GM19395 (cell line): ENCODE measurements around the gene SKAP1.

Experiments used
- ATAC-seq: cut with Tn5 transposase; IDR thresholded peaks from one replicate; pipeline ENCODE4 v1.9.1; 2021; ENCODE audit warnings: mild to moderate bottlenecking, moderate library complexity; ENCODE audit not compliant: unreplicated experiment

The SKAP1 gene

DNA sequence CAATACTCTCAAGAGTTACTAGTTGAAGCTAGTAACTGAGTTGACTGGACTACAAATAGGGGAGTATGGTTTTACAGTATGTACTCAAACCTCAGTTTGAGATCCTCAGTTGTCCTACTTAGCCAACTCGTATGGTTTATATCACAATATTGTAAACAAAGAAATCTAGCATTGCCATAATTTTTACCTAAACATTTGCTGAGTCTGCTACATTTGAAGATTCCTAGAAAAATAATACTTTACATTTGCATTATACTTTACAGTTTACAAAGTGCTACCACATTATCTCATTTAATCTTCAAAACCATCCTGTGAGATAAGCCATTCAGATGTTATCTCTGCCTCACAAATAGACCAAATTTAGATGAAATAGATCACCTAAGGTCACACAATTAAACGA is 345.1 kb downstream of the SKAP1 start:
- ATAC-seq = no peak
